HepG2 (cell line): ENCODE data around the gene RTF1. TPM values are rescaled to one million over a fixed set of nuclear protein-coding genes. Genes with fewer than 3 reads are reported as not detected.

Source experiments
- CREM ChIP-seq, 2 experiments: sonication (generic) in 1 of 2; formaldehyde crosslinking in 1 of 2; IDR thresholded peaks; 2 replicates each; pipeline versions ENCODE4 v1.4.0 to v1.6.1; 2016 to 2020; ENCODE audit warnings: antibody characterized with exemption in 1 of 2, mild to moderate bottlenecking in 1 of 2, missing genetic modification reagents in 1 of 2
- GATA4 ChIP-seq: sonication (generic); IDR thresholded peaks from 2 replicates; pipeline ENCODE4 v1.6.1; 2016; ENCODE audit warnings: antibody characterized with exemption, low read depth, borderline replicate concordance
- NAIF1 ChIP-seq: sonication (generic); formaldehyde crosslinking; IDR thresholded peaks from 2 replicates; pipeline ENCODE4 v1.5.0; 2020; ENCODE audit warnings: mild to moderate bottlenecking, missing genetic modification reagents, borderline replicate concordance
- TBL1XR1 ChIP-seq: fragments of 150-350 bp; IDR thresholded peaks from 2 replicates; pipeline ENCODE4 v1.6.1; 2014; ENCODE audit warnings: borderline replicate concordance, low read length; ENCODE audit not compliant: partially characterized antibody
- ZNF558 ChIP-seq: sonication (generic); formaldehyde crosslinking; IDR thresholded peaks from 2 replicates; pipeline ENCODE4 v1.9.0; 2022; ENCODE audit warnings: mild to moderate bottlenecking, missing genetic modification reagents, borderline replicate concordance
- ZNF703 ChIP-seq: sonication (generic); formaldehyde crosslinking; IDR thresholded peaks from 2 replicates; pipeline ENCODE4 v1.5.1; 2020; ENCODE audit warnings: missing genetic modification reagents, mild to moderate bottlenecking, moderate library complexity, borderline replicate concordance
- ZNF878 ChIP-seq: sonication (generic); formaldehyde crosslinking; IDR thresholded peaks from 2 replicates; pipeline ENCODE4 v1.8.1; 2023; ENCODE audit warnings: mild to moderate bottlenecking, missing genetic modification reagents, moderate library complexity
- polyA plus RNA-seq, 8 experiments: library from polyadenylated mRNA; depleted of rRNA in 3 of 8; stranded (reverse) in 7 of 8; unstranded in 1 of 8; fragments of >200 nt; fragmentation: Illumina TruSeq in 4 of 8; extraction: Trizol in 4 of 8; gene quantifications; 2 replicates each; pipeline versions ENCODE4 v1.2.1 to v1.2.3, GENCODE V29; 2011 to 2016; ENCODE audit warnings: low read depth in 4 of 8, missing spikeins in 1 of 8, mixed read lengths in 1 of 8; ENCODE audit not compliant: insufficient read depth in 1 of 8
- total RNA-seq, 5 experiments: library from RNA; depleted of rRNA; stranded (reverse); fragments of >200 nt; fragmentation: Illumina TruSeq; extraction: Trizol; gene quantifications; 2 replicates each; pipeline ENCODE4 v1.2.3, GENCODE V29; 2016; ENCODE audit warnings: low read depth in 1 of 5
- TF ChIP-seq, protein P1 (sequence below): sonication (generic); formaldehyde crosslinking; IDR thresholded peaks from one replicate; pipeline ENCODE4 v1.5.1; 2020; ENCODE audit warnings: mild to moderate bottlenecking, missing genetic modification reagents; ENCODE audit errors: not compliant biosample characterization
- TF ChIP-seq, protein P2 (sequence below), 2 experiments: fragments of 450-650 bp in 1 of 2; sonication (generic) in 1 of 2; formaldehyde crosslinking in 1 of 2; IDR thresholded peaks; 2 replicates each; pipeline versions ENCODE4 v1.6.1 to v1.8.0; 2016 to 2022; ENCODE audit warnings: antibody characterized with exemption in 1 of 2, mild to moderate bottlenecking in 1 of 2, missing genetic modification reagents in 1 of 2

Gene RTF1
- total and polyA plus RNA-seq, 2 of the 13 experiments (the other 11 are each of a cell fraction or from before 2014, with no cell fraction given), result 13.9 to 17.9 TPM

GRCh38 chr15:41417418-41418195 lies 712 bp downstream of the RTF1 start (continued):
- TF ChIP-seq, protein P1, sequence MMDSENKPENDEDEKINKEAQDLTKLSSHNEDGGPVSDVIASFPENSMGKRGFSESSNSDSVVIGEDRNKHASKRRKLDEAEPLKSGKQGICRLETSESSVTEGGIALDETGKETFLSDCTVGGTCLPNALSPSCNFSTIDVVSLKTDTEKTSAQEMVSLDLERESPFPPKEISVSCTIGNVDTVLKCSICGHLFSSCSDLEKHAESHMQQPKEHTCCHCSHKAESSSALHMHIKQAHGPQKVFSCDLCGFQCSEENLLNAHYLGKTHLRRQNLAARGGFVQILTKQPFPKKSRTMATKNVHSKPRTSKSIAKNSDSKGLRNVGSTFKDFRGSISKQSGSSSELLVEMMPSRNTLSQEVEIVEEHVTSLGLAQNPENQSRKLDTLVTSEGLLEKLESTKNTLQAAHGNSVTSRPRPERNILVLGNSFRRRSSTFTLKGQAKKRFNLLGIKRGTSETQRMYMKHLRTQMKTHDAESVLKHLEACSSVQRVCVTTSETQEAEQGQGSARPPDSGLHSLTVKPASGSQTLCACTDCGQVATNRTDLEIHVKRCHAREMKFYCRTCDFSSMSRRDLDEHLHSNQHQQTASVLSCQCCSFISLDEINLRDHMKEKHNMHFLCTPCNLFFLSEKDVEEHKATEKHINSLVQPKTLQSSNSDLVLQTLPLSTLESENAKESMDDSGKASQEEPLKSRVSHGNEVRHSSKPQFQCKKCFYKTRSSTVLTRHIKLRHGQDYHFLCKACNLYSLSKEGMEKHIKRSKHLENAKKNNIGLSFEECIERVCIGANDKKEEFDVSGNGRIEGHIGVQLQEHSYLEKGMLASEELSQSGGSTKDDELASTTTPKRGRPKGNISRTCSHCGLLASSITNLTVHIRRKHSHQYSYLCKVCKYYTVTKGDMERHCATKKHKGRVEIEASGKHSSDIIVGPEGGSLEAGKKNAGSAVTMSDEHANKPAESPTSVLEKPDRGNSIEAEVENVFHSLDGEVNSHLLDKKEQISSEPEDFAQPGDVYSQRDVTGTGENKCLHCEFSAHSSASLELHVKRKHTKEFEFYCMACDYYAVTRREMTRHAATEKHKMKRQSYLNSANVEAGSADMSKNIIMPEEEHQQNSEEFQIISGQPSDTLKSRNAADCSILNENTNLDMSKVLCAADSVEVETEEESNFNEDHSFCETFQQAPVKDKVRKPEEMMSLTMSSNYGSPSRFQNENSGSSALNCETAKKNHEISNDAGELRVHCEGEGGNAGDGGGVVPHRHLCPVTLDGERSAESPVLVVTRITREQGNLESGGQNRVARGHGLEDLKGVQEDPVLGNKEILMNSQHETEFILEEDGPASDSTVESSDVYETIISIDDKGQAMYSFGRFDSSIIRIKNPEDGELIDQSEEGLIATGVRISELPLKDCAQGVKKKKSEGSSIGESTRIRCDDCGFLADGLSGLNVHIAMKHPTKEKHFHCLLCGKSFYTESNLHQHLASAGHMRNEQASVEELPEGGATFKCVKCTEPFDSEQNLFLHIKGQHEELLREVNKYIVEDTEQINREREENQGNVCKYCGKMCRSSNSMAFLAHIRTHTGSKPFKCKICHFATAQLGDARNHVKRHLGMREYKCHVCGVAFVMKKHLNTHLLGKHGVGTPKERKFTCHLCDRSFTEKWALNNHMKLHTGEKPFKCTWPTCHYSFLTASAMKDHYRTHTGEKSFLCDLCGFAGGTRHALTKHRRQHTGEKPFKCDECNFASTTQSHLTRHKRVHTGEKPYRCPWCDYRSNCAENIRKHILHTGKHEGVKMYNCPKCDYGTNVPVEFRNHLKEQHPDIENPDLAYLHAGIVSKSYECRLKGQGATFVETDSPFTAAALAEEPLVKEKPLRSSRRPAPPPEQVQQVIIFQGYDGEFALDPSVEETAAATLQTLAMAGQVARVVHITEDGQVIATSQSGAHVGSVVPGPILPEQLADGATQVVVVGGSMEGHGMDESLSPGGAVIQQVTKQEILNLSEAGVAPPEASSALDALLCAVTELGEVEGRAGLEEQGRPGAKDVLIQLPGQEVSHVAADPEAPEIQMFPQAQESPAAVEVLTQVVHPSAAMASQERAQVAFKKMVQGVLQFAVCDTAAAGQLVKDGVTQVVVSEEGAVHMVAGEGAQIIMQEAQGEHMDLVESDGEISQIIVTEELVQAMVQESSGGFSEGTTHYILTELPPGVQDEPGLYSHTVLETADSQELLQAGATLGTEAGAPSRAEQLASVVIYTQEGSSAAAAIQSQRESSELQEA (CRISPR knock-in tag), result no peak
- TF ChIP-seq ZNF878 (CRISPR knock-in tag) (no peak), GATA4 (no peak), CREM (IDR thresholded peaks at IDR 0.05) (no peak), CREM (CRISPR knock-in tag; IDR thresholded peaks at IDR 0.05) (no peak), TBL1XR1 (no peak), NAIF1 (CRISPR knock-in tag) (no peak), ZNF558 (CRISPR knock-in tag) (0 out of 2 replicates have a peak, but pooled peaks have one; percentile 27), ZNF703 (CRISPR knock-in tag) (no peak)
- TF ChIP-seq, protein P2, sequence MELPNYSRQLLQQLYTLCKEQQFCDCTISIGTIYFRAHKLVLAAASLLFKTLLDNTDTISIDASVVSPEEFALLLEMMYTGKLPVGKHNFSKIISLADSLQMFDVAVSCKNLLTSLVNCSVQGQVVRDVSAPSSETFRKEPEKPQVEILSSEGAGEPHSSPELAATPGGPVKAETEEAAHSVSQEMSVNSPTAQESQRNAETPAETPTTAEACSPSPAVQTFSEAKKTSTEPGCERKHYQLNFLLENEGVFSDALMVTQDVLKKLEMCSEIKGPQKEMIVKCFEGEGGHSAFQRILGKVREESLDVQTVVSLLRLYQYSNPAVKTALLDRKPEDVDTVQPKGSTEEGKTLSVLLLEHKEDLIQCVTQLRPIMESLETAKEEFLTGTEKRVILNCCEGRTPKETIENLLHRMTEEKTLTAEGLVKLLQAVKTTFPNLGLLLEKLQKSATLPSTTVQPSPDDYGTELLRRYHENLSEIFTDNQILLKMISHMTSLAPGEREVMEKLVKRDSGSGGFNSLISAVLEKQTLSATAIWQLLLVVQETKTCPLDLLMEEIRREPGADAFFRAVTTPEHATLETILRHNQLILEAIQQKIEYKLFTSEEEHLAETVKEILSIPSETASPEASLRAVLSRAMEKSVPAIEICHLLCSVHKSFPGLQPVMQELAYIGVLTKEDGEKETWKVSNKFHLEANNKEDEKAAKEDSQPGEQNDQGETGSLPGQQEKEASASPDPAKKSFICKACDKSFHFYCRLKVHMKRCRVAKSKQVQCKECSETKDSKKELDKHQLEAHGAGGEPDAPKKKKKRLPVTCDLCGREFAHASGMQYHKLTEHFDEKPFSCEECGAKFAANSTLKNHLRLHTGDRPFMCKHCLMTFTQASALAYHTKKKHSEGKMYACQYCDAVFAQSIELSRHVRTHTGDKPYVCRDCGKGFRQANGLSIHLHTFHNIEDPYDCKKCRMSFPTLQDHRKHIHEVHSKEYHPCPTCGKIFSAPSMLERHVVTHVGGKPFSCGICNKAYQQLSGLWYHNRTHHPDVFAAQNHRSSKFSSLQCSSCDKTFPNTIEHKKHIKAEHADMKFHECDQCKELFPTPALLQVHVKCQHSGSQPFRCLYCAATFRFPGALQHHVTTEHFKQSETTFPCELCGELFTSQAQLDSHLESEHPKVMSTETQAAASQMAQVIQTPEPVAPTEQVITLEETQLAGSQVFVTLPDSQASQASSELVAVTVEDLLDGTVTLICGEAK (IDR thresholded peaks at IDR 0.05), result no peak
- TF ChIP-seq, protein P2 (CRISPR knock-in tag; IDR thresholded peaks at IDR 0.05), result peak; percentile 53; the same call in 1 of the 2 replicates
